Gastroesophageal sphincter (tissue), 4 donors: ENCODE measurements around the gene FBXL19. TPM values are rescaled to one million over a fixed set of nuclear protein-coding genes. Genes with fewer than 3 reads are reported as not detected.

Experiments
- ATAC-seq: fragments of 150-250 bp; one replicate; pipeline ENCODE4 v1.9.1; 2016; ENCODE audit warnings: mild to moderate bottlenecking, moderate library complexity
- H3K27ac ChIP-seq, 4 donors: fragments of 200-600 bp; sonication (generic) in 3 of 4; 1 replicate in 3 of 4; 2 replicates in 1 of 4; pipeline ENCODE4 v1.5.1; 2016 to 2019
- H3K27me3 ChIP-seq: fragments of 200-600 bp; sonication (generic); one replicate; pipeline ENCODE4 v1.5.1; 2019
- H3K36me3 ChIP-seq, 2 donors: fragments of 200-600 bp; sonication (generic); one replicate each; pipeline ENCODE4 v1.5.1; 2019; ENCODE audit warnings: control low read depth in 1 of 2
- H3K4me1 ChIP-seq, 3 donors: fragments of 200-600 bp; sonication (generic); 1 replicate in 2 of 3; 2 replicates in 1 of 3; pipeline ENCODE4 v1.5.1; 2016 to 2019; ENCODE audit warnings: control low read depth in 2 of 3
- H3K4me3 ChIP-seq, 2 donors: fragments of 200-600 bp; sonication (generic); one replicate each; pipeline ENCODE4 v1.5.1; 2019; ENCODE audit warnings: mild to moderate bottlenecking in 1 of 2, moderate library complexity in 1 of 2
- H3K9me3 ChIP-seq, 3 donors: fragments of 200-600 bp; sonication (generic); one replicate each; pipeline ENCODE4 v1.5.1; 2017 to 2019; ENCODE audit warnings: control low read depth in 2 of 3
- EP300 ChIP-seq: sonication (generic); formaldehyde crosslinking; IDR thresholded peaks from one replicate; pipeline ENCODE4 v1.6.1; 2017; ENCODE audit warnings: antibody characterized with exemption, mild to moderate bottlenecking
- POLR2A ChIP-seq, 2 donors: fragments of 450-650 bp; IDR thresholded peaks; one replicate each; pipeline ENCODE4 v1.6.1; 2017; ENCODE audit warnings: antibody characterized with exemption in 2 of 2, mild to moderate bottlenecking in 2 of 2, moderate library complexity in 1 of 2
- POLR2AphosphoS5 ChIP-seq: sonication (generic); formaldehyde crosslinking; IDR thresholded peaks from one replicate; pipeline ENCODE4 v1.6.1; 2017; ENCODE audit warnings: antibody characterized with exemption
- WGBS, 2 donors: methylation state at CpG; one replicate each; pipeline ENCODE4 v1.1.5; 2018; ENCODE audit warnings: low coverage in 1 of 2; 5-methylcytosine and 5-hydroxymethylcytosine counted together
- total RNA-seq, 4 donors: library from RNA; depleted of rRNA; stranded (reverse); fragments of >200 nt; gene quantifications; one replicate each; pipeline ENCODE4 v1.1.0, GENCODE V29; 2016
- TF ChIP-seq, protein P1 (sequence below), 4 experiments: fragments of 200-600 bp in 2 of 4; fragments of 450-650 bp in 2 of 4; sonication (generic) in 1 of 4; IDR thresholded peaks; one replicate each; pipeline ENCODE4 v1.5.1; 2017 to 2019; ENCODE audit warnings: antibody characterized with exemption in 4 of 4, mild to moderate bottlenecking in 2 of 4, moderate library complexity in 2 of 4

Gene FBXL19
- total RNA-seq, 4 donors from 2014 or later = 10.0 to 23.5 (median 11.9) TPM

DNA sequence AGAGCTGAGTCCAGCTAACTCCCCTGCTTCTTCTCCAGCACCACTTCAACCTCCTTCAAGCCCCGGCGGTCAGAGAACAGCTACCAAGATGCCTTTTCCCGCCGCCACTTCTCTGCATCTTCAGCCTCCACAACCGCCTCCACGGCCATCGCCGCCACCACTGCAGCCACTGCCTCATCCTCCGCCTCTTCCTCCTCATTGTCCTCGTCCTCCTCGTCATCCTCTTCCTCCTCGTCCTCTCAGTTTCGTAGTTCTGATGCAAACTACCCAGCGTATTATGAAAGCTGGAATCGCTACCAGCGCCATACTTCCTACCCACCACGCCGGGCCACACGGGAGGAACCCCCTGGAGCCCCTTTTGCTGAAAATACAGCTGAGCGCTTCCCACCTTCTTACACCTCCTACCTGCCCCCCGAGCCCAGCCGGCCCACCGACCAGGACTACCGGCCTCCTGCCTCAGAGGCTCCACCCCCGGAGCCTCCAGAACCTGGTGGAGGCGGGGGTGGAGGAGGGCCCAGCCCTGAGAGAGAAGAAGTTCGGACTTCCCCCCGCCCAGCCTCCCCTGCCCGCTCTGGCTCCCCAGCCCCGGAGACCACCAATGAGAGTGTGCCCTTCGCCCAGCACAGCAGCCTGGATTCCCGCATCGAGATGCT lies 41.3 kb downstream of the FBXL19 start:
- H3K9me3 ChIP-seq = no peaks in the 10 kb centered on the region
- H3K27ac ChIP-seq = no peak overlapping the region
- peaks cover 0 to 100% of the 10 kb centered on the region in 2 donors for H3K36me3 ChIP-seq
- no peaks in the 10 kb centered on the region for H3K4me1 ChIP-seq
- no peaks in the 10 kb centered on the region for H3K27me3 ChIP-seq
- TF ChIP-seq, protein P1, sequence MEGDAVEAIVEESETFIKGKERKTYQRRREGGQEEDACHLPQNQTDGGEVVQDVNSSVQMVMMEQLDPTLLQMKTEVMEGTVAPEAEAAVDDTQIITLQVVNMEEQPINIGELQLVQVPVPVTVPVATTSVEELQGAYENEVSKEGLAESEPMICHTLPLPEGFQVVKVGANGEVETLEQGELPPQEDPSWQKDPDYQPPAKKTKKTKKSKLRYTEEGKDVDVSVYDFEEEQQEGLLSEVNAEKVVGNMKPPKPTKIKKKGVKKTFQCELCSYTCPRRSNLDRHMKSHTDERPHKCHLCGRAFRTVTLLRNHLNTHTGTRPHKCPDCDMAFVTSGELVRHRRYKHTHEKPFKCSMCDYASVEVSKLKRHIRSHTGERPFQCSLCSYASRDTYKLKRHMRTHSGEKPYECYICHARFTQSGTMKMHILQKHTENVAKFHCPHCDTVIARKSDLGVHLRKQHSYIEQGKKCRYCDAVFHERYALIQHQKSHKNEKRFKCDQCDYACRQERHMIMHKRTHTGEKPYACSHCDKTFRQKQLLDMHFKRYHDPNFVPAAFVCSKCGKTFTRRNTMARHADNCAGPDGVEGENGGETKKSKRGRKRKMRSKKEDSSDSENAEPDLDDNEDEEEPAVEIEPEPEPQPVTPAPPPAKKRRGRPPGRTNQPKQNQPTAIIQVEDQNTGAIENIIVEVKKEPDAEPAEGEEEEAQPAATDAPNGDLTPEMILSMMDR (IDR thresholded peaks at IDR 0.05) = no peak
- no peak for TF ChIP-seq POLR2A (IDR thresholded peaks at IDR 0.05)
- ATAC-seq = no peak
- H3K4me3 ChIP-seq = no peak overlapping the region
- 86 to 90% methylated on average over 13 of the region's 33 CpGs for WGBS, 2 donors

DNA sequence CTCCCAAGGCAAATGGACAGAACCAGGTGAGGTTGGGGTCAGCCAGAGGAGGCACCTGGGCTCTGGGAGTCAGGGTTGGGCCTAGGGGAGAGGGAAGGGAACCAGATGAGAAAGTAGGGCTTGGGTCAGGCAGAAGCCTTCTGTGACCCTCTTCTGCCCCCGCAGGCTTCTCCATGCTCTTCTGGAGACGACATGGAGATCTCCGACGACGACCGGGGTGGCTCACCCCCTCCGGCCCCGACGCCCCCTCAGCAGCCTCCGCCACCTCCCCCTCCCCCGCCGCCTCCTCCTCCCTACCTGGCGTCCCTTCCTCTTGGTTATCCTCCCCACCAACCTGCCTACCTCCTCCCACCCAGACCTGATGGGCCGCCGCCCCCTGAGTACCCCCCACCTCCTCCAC lies 42.1 kb downstream of the FBXL19 start:
- Histone ChIP-seq H3K27ac (no peak overlapping the region), H3K9me3 (no peaks in the 10 kb centered on the region), H3K27me3 (no peaks in the 10 kb centered on the region), H3K4me3 (no peak overlapping the region), H3K36me3 (peaks cover 0 to 100% of the 10 kb centered on the region in 2 donors), H3K4me1 (no peaks in the 10 kb centered on the region)
- no peak for ATAC-seq
- TF ChIP-seq POLR2AphosphoS5 (no peak), EP300 (no peak), POLR2A (IDR thresholded peaks at IDR 0.05) (no peak)
- TF ChIP-seq, protein P1 (IDR thresholded peaks at IDR 0.05) = no peak
- WGBS, 2 donors = 68% methylated on average over 3 of the region's 15 CpGs; no CpG with 5 or more reads in 1 of the 2 donors

DNA sequence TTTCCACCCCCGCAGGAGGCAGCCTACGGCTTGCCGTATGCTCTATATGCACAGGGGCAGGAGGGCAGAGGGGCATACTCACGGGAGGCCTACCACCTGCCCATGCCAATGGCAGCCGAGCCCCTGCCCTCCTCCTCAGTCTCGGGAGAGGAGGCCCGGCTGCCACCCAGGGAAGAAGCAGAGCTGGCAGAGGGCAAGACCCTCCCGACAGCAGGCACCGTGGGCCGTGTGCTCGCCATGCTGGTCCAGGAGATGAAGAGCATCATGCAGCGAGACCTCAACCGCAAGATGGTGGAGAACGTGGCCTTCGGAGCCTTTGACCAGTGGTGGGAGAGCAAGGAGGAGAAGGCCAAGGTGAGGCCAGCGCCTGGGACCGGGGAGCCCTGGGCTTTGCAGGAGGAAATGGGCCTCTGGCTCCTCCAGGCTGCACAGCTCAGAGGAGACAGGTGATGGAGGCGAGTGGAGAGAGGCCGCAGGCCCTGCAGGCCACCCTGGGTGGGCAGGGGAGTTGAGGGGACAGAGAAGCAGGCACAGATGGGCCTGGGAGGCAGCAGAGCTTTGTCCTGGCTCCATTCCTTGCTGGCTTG lies 42.8 kb downstream of the FBXL19 start:
- Histone ChIP-seq H3K27me3 (no peaks in the 10 kb centered on the region), H3K4me3 (no peak overlapping the region), H3K4me1 (no peaks in the 10 kb centered on the region), H3K9me3 (no peaks in the 10 kb centered on the region), H3K36me3 (peaks cover 0 to 100% of the 10 kb centered on the region in 2 donors), H3K27ac (no peak overlapping the region)
- WGBS, 2 donors = 80% methylated on average over 1 to 5 of the region's 19 CpGs
- TF ChIP-seq POLR2AphosphoS5 (no peak), POLR2A (IDR thresholded peaks at IDR 0.05) (no peak), EP300 (no peak)
- TF ChIP-seq, protein P1 (IDR thresholded peaks at IDR 0.05) = no peak
- no peak for ATAC-seq

DNA sequence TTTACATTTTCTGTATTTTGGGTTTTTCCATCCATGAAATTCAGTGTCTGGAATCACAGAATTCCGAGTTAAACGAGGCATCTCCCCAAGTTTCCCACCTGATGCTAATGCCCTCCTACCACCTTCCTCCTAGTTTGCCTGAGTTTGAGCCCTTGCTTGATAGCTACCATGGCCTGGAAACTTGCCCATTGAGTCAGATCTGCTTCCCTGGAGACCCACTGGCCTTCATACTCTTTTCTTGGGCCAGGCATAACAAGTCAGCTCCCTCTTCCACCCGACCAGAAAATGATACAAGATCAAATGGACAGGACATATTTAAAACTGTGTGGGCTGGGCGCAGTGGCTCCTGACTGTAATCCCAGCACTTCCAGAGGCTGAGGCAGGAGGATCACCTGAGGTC lies 44.4 kb downstream of the FBXL19 start:
- no peak for ATAC-seq
- Histone ChIP-seq H3K4me3 (no peak overlapping the region), H3K9me3 (no peaks in the 10 kb centered on the region), H3K4me1 (no peaks in the 10 kb centered on the region), H3K27ac (no peak overlapping the region), H3K27me3 (no peaks in the 10 kb centered on the region), H3K36me3 (peaks cover 0 to 100% of the 10 kb centered on the region in 2 donors)
- TF ChIP-seq, protein P1 (IDR thresholded peaks at IDR 0.05) = no peak
- TF ChIP-seq EP300 = no peak
- TF ChIP-seq POLR2AphosphoS5 = no peak
- TF ChIP-seq POLR2A (IDR thresholded peaks at IDR 0.05) = no peak
- 60 to 80% methylated on average over 2 to 3 of the region's 4 CpGs for WGBS, 2 donors

DNA sequence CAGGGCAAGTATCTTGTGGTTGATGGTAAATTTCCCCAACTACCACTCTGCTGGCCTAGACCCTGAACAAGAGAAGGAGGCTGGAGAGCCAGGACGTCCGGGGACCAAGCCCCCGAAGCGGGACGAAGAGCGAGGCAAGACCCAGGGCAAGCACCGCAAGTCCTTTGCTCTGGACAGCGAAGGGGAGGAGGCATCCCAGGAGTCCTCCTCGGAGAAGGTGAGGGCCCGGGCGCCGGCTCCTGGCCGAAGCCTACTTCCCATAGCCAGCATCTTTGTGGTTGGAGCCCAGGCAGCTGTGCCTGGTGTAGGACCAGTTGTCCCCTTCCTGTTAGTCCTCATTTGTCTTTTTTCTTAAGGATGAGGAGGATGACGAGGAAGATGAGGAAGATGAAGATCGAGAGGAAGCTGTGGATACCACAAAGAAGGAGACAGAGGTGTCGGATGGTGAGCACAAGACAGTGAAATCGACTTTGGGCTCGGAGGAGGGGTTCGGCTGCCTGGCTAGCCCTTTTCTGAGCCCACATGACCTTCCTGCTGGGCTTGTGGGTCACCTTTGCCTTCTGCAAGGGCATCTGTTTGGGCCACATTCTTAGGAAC lies 46.0 kb downstream of the FBXL19 start:
- Histone ChIP-seq H3K4me1 (no peaks in the 10 kb centered on the region), H3K4me3 (no peak overlapping the region), H3K27ac (no peak overlapping the region), H3K27me3 (no peaks in the 10 kb centered on the region), H3K9me3 (no peaks in the 10 kb centered on the region), H3K36me3 (peaks cover 0 to 100% of the 10 kb centered on the region in 2 donors)
- no peak for TF ChIP-seq EP300
- TF ChIP-seq, protein P1 (IDR thresholded peaks at IDR 0.05) = no peak
- TF ChIP-seq POLR2A (IDR thresholded peaks at IDR 0.05) = no peak
- no peak for TF ChIP-seq POLR2AphosphoS5
- WGBS, 2 donors = 87 to 91% methylated on average over 3 to 8 of the region's 19 CpGs
- ATAC-seq = no peak
